Measurements from ENCODE around the gene MTFMT. TPM values are rescaled to one million over a fixed set of nuclear protein-coding genes. Genes with fewer than 3 reads are reported as not detected.
"Not testable (repeated sequence)": the region's sequence is repeated elsewhere in the genome, so short reads cannot be mapped to it uniquely, and the experiment has no call there.

Gene MTFMT
- 13.9 TPM for polyA plus RNA-seq (2013, experiment 1 of 2; ENCODE audit: insufficient read length)
- polyA plus RNA-seq (2013, experiment 2 of 2; ENCODE audit: insufficient read length), result 11.6 TPM

GRCh38 chr15:65028921-65029735, at the start of gene MTFMT:
TSS of gene MTFMT (minus strand) at chr15:65029639. CDS start at chr15:65029613, 26 bp downstream.
- DNase-seq, result peak; percentile 80

GRCh38 chr15:65077981-65078352, 48.5 kb upstream of the MTFMT start:
- peak; percentile 49 for DNase-seq

DNA sequence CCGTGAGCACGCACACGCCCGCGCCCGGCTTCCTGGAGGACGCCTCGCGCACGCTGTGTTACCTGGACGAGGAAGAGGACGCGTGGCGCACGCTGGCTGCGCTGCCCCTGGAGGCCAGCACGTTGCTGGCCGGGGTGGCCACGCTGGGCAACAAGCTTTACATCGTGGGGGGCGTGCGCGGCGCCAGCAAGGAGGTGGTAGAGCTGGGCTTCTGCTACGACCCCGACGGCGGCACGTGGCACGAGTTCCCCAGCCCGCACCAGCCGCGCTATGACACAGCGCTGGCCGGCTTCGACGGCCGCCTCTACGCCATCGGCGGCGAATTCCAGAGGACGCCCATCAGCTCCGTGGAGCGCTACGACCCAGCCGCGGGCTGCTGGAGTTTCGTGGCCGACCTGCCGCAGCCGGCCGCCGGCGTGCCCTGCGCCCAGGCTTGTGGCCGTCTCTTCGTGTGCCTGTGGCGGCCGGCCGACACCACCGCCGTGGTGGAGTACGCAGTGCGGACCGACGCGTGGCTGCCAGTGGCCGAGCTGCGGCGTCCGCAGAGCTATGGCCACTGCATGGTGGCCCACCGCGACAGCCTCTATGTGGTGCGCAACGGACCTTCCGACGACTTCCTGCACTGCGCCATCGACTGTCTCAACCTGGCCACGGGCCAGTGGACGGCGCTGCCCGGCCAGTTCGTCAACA, 48.0 kb upstream of the MTFMT start:
- DNase-seq, result no peak

GRCh38 chr15:65076486-65077290, 47.2 kb upstream of the MTFMT start, which contains the start of gene KBTBD13:
TSS of gene KBTBD13 (plus strand) at chr15:65076746. CDS start at chr15:65076816, 70 bp downstream.
- no peak for DNase-seq

DNA sequence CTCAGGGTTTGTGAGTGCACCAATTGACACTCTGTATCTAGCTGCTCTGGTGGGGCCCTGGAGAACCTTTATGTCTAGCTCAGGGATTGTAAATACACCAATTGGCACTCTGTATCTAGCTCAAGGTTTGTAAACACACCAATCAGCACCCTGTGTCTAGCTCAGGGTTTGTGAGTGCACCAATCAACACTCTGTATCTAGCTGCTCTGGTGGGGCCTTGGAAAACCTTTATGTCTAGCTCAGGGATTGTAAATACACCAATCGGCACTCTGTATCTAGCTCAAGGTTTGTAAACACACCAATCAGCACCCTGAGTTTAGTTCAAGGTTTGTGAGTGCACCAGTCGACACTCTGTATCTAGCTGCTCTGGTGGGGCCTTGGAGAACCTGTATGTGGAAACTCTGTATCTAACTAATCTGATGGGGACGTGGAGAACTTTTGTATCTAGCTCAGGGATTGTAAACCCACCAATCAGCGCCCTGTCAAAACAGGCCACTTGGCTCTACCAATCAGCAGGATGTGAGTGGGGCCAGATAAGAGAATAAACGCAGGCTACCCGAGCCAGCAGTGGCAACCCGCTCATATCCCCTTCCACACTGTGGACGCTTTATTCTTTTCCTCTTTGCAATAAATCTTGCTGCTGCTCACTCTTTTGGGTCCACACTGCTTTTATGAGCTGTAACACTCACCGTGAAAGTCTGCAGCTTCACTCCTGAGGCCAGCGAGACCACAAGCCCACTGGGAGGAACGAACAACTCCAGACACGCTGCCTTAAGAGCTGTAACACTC, 46.4 kb upstream of the MTFMT start:
- DNase-seq, result not testable (repeated sequence)

DNA sequence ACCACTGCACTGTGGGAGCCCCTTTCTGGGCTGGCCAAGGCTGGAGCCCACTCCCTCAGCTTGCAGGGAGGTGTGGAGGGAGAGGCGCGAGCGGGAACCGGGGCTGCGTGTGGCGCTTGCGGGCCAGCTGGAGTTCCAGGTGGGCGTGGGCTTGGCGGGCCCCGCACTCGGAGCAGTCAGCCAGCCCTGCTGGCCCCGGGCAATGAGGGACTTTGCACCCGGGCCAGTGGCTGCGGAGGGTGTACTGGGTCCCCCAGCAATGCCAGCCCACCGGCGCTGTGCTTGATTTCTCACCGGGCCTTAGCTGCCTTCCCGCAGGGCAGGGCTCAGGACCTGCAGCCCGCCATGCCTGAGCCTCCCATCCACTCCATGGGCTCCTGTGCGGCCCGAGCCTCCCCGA, 45.5 kb upstream of the MTFMT start:
- DNase-seq, result not testable (repeated sequence)

DNA sequence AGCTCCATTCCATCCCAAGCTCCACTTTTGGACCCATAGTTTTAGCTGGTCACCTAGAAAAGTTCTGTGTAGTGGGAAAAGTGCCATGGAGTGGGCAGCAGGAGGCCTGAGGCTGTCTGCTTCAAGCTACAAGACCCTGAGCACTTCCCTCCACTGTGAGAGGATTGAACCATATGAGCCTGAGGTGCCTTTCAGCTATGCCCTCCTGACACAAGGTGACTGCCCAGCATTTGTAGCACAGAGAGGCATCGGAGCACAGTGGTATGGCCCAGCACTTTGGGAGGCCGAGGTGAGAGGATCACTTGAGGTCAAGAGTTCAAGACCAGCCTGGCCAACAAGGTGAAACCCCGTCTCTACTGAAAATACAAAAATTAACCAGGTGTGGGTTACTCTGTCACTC, 43.2 kb upstream of the MTFMT start:
- DNase-seq, result no peak

DNA sequence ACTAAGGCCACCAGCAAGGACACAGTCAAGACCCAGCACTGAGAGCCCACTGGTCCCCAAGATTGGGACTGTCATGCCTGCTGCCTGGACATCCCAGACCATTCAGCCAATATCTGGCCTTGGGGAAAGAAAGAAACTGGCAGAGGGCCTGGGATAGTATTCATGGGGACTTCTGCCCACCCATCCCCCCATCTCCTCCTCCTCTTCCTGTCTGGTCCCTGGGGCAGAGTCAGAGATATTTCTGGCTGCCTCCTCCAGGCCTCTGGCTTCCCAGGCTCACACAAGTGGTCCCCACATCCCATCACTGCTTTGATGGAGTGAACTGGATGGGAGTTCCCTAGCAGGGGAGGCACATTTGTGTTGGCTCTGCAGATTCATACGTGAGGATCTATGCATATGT, 42.6 kb upstream of the MTFMT start:
- DNase-seq, result peak; percentile 38

DNA sequence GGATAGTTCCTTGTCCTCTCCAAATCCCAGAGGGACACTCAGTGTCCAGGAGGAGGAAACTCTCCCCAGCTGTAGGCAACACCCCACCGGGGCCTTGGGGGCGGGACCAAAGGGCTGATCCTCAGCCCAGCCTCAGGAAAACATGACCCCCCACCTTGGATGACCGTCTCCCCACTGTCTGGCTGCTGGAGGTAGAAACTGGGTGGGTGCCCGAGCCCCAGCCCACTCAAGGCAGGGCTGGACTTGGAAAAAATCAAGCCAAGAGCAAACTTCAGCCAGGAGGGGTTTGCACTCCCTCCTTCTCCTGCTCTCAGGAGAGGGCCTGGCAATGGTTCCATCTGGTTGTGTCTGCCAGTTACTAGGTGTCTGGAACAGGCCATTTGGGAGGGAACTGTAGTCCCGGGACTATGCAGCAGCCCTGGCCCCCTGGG, 42.0 kb upstream of the MTFMT start:
- no peak for DNase-seq

DNA sequence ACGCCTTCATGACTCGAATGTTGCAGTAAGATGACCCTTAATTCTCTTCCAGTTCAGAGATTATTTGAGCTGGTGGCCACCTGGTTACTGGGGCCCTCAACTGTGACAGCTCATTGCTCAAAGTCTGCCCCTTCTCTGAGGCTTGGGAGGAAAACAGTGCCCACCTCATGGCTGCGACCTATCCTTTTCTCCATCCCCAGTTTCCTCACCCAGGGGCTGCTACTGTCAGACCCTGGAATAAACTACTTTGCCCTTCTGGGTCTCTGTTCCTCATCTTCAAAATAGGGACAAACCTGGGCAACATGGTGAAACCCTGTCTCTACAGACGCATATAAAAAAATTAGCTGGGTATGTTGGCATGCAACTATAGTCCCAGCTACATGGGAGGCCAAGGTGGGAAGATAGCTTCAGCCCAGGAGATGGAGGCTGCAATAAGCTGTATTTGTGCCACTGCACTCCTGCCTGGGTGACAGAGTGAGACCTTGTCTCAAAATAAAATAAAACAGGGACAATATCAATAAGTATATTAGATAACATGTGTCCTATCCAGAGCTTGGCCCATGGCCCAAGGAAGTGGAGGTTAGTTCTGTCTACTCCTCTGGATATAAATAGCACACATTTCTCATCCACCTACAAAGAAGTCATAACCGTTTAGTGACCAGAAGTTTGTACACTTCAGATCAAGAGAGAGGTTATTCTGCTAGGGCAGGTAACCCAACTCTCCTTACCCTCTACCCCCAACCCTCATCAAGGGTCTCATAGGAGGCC, 40.5 kb upstream of the MTFMT start:
- DNase-seq, result no peak

DNA sequence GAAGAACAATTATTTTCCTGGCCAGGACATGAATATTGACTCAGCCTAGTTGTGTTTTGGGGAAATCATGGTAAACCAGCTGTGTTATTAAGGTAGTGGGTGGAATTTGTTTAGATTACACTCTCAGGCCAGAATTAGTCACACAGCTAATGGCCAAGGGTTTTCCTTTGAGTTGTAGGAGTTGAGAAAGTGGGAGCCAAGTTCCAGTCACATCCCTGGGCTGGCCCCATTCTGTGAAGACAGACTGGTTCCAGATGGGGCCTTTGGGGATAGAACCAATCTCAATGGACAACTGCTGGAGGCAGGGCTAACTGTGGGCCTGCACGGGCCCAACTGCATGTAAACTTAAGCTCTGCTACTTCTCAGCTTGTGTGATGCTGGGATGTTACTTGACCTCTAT, 39.7 kb upstream of the MTFMT start:
- DNase-seq, result peak; percentile 73

DNA sequence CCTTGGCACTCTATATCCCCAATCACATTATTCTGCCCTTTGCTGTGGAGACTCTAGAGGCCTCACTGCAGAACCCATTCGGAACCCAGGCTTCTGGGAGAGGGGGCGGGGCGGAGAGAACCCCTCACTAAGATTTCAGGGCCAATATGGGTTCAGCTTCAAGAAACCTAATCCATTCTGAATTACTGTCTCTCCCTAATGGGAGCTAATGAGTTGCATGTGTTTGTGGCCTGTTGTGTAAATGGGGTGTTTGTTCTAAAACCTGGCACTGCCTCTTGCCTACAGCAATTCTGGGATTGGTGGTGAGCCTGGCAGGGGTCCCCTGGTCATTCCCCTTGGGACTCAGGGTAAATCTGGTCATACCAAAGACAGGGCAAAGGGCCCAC, 39.0 kb upstream of the MTFMT start:
- DNase-seq, result no peak

GRCh38 chr15:65067645-65068402, 38.4 kb upstream of the MTFMT start, which contains the start of gene RASL12:
TSS of gene RASL12 (minus strand) at chr15:65067991. CDS start at chr15:65067835, 156 bp downstream.
- DNase-seq, result no peak

DNA sequence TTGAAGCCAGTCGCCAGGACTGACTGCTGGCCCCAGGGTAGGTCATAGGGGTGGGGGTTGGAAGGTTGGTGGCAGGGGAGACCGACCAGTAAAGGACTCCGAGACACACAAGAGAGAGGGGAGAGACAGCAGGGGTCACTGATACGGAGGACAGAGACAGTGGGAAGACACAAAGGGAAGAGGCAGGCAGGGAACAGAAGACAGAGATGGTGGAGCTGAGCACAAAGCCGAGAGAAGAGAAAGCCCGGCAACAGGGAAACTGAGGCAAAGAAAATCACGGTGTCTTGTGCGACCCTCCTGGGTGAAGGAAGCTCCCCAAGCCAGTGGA, 37.8 kb upstream of the MTFMT start:
- DNase-seq, result no peak

DNA sequence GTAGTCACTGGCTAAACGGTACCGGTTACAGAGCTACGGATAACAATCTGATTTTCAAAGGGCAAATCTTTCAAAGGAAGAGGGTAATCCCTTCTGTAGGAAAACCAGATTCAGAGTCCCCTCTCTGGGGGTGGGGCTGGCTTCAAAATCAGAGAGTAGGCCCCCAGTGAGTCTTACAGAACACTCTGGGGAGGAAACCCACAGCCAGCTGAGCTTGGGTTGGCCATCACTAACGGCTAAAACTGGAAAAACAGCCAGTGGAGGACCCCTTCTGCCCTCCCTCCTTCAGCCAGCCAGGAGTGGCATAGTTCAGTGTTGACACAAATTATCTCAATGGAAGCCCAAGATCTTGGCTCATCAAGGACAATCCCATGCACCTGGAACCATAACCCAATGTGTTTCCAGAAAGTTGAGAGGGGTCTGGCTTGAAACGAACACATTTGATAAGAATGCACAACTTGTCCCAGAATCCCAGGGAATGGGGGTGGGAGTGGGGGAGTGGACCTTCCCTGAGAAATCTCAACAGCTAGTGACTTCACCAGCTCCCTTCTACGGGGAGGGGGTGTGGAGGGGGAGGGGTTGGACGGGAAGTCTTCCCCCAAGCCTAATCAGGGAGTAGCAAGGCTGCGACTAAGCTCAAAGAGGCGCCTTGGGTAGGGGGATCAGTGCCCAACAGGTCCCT, 37.3 kb upstream of the MTFMT start:
- DNase-seq, result no peak

DNA sequence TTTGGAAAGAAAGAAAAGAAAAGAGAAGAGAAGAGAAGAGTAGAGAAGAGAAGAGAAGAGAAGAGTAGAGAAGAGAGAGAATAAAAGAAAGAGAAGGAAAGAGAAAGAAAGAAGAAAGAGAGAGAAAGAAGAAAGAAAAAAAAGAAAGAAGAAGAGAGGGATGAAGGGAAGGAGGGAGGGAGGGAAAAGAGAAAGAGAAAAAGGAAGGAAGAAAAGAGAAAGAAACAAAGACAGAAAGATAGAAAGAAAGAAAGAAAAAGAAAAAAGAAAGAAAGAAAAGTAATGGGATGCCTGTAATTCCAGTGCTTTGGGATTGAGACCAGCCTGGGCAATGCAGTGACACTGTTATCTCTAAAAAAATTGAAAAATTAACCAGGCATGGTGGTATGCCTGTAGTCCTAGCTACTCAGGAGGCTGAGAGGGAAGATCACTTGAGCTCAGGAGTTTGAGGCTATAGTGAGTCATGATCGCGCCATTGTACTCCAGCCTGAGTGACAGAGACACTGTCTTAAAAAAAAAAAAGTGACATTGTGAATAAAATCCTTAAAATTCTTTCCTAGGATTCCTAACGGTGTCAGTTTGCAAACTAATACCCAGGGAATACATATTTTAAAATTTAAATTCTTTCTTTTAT, 36.7 kb upstream of the MTFMT start:
- no peak for DNase-seq

- DNase-seq, result no peak
Measured at GRCh38 chr15:65062726-65063125, 33.3 kb upstream of the MTFMT start.

- no peak for DNase-seq
Measured at GRCh38 chr15:65062061-65062460, 32.6 kb upstream of the MTFMT start.

- DNase-seq, result no peak
Measured at GRCh38 chr15:65060641-65061397, 31.4 kb upstream of the MTFMT start.

Data from fibroblast of skin of abdomen (primary cell).